ENCODE measurements around the gene CARNS1. TPM values are rescaled to one million over a fixed set of nuclear protein-coding genes. Genes with fewer than 3 reads are reported as not detected.

Gene CARNS1
- total and polyA plus RNA-seq, 2 of the 8 experiments (the other 6 are each of a cell fraction or from before 2014, with no cell fraction given) = 0.82 to 1.1 TPM

- TF ChIP-seq CHD7 (IDR thresholded peaks at IDR 0.05; ENCODE audit: insufficient replicate concordance, low read length) (no peak), POU5F1 (IDR thresholded peaks at IDR 0.05; ENCODE audit: low read depth, low read length) (no peak), HDAC6 (IDR thresholded peaks at IDR 0.05; ENCODE audit: low read depth, low read length) (no peak), BCL11A (IDR thresholded peaks at IDR 0.05; ENCODE audit: low read depth in 2 of 2, low read length in 2 of 2) (no peak), POLR2AphosphoS5 (IDR thresholded peaks at IDR 0.05; ENCODE audit: low read depth, low read length) (no peak), GABPA (IDR thresholded peaks at IDR 0.05; ENCODE audit: borderline replicate concordance, insufficient read depth, low read length) (no peak), TBP (IDR thresholded peaks at IDR 0.05; ENCODE audit: low read depth, low read length) (no peak), TCF12 (IDR thresholded peaks at IDR 0.05; ENCODE audit: low read depth, low read length) (no peak), FOSL1 (IDR thresholded peaks at IDR 0.05; ENCODE audit: insufficient read depth, low read depth, low read length) (no peak), PHF8 (conservative IDR thresholded peaks at IDR 0.05; ENCODE audit: low read depth, low read length) (no peak)
Measured at GRCh38 chr11:67379061-67380058, 36.1 kb upstream of the CARNS1 start (continued).
